D721Med (cell line): ENCODE data around the gene SLC38A1.
"Not testable (repeated sequence)": the region's sequence is repeated elsewhere in the genome, so short reads cannot be mapped to it uniquely, and the experiment has no call there.

ENCODE experiments used
- DNase-seq: peaks from one replicate; pipeline ENCODE4 v3.0.0; 2011; ENCODE audit warnings: low spot score; ENCODE audit not compliant: insufficient read length
- FAIRE-seq: peaks from 2 replicates; lab custom pipeline; 2011; peaks lifted over from hg19 to GRCh38; lab: Jason Lieb, UNC
- TF ChIP-seq, protein P1 (sequence below): IDR thresholded peaks from 2 replicates; pipeline ENCODE4 v1.5.1; 2012; ENCODE audit warnings: mild to moderate bottlenecking, control low read depth; ENCODE audit not compliant: insufficient read depth; ENCODE audit errors: missing control alignments

Gene SLC38A1

DNA sequence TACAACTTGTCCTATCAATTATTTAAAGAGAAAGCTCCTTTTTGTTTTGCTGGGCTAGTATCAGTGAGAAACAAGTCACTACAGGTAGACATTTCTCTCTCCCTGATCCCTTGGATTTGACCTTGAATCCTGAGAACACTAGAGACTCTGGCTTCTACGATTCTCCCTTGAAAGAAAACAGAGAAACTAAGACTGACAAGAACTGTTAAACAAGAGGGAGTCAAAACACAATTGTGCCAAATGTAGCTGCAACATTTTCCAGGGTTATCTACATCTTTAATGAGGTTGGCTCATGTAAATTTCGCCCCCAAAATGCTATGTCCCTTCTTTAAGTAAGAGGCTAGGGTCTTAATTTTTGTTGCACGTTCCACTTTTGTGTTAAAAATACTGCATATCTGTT, 62.4 kb downstream of the SLC38A1 start:
- no peak for DNase-seq
- FAIRE-seq = no peak
- TF ChIP-seq, protein P1, sequence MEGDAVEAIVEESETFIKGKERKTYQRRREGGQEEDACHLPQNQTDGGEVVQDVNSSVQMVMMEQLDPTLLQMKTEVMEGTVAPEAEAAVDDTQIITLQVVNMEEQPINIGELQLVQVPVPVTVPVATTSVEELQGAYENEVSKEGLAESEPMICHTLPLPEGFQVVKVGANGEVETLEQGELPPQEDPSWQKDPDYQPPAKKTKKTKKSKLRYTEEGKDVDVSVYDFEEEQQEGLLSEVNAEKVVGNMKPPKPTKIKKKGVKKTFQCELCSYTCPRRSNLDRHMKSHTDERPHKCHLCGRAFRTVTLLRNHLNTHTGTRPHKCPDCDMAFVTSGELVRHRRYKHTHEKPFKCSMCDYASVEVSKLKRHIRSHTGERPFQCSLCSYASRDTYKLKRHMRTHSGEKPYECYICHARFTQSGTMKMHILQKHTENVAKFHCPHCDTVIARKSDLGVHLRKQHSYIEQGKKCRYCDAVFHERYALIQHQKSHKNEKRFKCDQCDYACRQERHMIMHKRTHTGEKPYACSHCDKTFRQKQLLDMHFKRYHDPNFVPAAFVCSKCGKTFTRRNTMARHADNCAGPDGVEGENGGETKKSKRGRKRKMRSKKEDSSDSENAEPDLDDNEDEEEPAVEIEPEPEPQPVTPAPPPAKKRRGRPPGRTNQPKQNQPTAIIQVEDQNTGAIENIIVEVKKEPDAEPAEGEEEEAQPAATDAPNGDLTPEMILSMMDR = no peak

DNA sequence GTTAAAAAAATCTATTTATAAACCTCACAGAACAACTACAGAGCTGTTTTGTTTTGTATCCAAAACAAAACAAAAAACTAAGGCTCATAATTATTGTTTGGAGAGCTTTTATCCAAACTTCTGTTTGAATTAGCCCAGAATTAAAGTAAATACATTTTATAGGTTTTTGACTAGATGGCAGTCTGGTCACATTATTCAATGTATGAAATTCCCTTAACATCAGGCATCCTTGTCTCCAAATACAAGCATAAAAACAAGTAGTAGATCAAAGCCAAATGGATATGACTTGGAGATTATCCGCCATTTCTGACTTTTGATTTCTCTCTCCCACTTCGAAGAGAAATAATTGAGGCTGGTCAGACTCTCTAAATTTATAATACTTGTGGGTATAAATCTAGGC, 63.5 kb downstream of the SLC38A1 start:
- FAIRE-seq (no peak), DNase-seq (no peak)
- TF ChIP-seq, protein P1 = no peak

DNA sequence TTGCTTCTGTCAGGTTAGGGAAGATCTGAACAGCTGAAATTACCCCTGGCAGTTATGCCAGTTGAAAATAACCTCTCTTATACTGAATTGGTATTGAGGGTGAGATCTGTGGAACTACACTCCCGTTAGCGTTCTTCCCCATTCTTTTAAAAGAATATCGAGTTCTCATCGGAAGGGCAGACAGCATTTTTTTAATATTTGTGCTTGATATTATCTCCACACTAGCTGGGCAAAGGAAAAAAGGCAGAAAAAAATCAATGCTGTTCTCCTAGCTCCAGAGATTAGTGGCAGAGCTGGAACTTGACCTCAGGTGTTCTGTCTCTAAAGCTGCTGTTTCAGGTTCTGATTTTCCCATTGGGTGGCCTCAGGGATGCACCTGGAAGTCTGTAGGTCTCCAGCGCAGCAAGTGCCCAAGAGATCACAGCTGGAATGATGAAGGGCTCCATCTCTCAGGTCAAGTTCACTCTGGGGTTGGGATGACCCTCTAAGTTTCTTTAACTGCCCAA, 67.5 kb downstream of the SLC38A1 start:
- FAIRE-seq = no peak
- TF ChIP-seq, protein P1 = no peak
- DNase-seq = no peak

DNA sequence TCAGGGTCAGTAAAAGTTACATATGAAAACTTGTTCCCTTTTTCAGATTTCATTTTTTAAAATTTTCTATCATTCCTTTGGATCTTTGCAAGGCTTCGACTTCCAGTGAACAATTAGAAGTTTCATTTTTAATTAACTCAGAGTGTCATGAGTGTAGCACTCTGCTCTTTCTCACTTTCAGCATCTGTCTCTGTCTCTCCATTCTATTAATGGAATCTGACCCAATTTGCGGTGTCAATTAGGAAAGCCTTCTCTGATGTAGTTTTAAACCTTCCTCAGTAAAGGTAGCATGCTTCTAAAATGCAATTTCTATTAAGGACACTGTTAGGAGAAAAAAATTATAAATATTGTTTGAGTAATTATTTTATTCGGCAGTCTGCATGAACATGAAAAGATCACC, 68.3 kb downstream of the SLC38A1 start:
- TF ChIP-seq, protein P1 = no peak
- FAIRE-seq = no peak
- DNase-seq = no peak

DNA sequence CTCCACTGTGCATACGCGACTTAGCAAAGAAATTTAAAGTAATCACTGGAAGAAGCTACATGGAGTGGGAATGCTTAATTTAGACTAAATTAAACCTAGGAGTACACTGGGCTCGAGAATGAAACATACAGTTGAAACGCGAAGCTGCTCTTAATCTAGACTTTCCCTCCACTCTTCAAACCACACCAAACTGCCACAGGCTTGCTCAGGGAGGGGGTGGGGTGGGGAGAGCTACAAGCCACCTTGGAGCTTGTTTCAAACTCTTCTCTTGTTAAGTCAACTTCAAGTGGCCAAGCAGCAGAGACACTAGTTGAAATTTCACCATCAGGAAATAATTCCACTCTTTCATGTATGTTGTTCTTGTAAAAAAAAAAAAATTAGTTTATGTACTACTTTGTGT, 69.9 kb downstream of the SLC38A1 start:
- TF ChIP-seq, protein P1 = no peak
- no peak for FAIRE-seq
- no peak for DNase-seq

DNA sequence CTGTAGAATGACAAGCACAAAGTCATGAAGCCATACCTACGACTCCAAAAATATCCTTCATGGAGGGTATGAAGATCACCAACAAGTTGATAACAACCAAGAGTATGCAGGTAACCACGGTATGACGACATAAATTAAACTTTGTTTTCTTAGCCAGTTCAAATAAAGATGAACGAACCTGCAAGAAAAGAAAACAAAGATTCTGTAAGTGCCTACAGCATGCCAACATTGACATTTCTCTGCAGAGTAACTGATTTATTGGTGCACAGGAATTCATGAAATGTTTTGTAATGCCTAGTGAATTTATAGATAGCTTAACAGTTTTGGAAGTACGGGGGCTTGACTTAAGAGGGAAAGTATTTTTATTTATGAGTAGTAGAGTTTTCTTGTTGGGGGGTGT, 71.0 kb downstream of the SLC38A1 start:
- no peak for FAIRE-seq

DNA sequence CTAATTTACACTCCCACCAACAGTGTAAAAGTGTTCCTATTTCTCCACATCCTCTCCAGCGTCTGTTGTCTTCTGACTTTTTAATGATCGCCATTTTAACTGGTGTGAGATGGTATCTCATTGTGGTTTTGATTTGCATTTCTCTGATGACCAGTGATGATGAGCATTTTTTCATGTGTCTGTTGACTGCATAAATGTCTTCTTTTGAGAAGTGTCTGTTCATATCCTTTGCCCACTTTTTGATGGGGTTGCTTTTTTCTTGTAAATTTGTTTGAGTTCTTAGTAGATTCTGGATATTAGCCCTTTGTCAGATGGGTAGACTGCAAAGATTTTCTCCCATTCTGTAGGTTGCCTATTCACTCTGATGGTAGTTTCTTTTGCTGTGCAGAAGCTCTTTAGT, 78.3 kb downstream of the SLC38A1 start:
- FAIRE-seq, DNase-seq: not testable (repeated sequence)

More for the DNA sequence above, 71.0 kb downstream of the SLC38A1 start:
- TF ChIP-seq, protein P1 = no peak
- no peak for DNase-seq

DNA sequence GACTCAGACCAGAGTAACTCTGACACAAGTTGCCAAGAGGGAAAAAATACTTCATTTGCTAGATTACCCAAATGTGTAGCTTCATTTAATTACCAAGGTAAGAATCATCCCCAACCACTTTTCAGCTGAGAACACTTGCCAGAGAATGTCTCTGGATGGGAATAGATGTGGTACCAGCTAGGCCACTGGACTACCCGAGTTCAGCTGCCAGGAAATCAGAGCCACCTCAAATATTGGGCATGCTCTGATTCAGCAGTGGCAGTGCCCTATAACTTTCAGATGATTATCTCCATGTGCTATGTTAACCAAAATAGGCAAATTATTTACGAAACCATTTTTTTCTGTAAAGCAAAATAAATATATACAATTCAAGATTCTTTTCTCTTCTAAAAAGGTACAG, 80.7 kb downstream of the SLC38A1 start:
- FAIRE-seq (no peak), DNase-seq (no peak)
- TF ChIP-seq, protein P1 = no peak
